Subcutaneous adipose tissue (tissue), 4 donors: Measurements from ENCODE around the gene FBF1. TPM values are rescaled to one million over a fixed set of nuclear protein-coding genes. Genes with fewer than 3 reads are reported as not detected.

Experiments
- CTCF ChIP-seq: fragments of 450-650 bp; IDR thresholded peaks from one replicate; pipeline ENCODE4 v1.5.1; 2016; ENCODE audit warnings: low read depth, mild to moderate bottlenecking, control low read depth, antibody characterized with exemption, moderate library complexity
- total RNA-seq, 4 donors: library from RNA; depleted of rRNA; stranded (reverse); fragments of >200 nt; gene quantifications; one replicate each; pipeline ENCODE4 v1.1.0, GENCODE V29; 2016

The FBF1 gene
- total RNA-seq, 4 donors from 2014 or later: 3.1 to 8.8 (median 6.7) TPM

- no peak for TF ChIP-seq CTCF
Measured at GRCh38 chr17:75896415-75897159, 44.3 kb downstream of the FBF1 start, which contains the start of gene TRIM65. TSS of gene TRIM65 (minus strand) at chr17:75896951. CDS start at chr17:75896937, 14 bp downstream.

DNA sequence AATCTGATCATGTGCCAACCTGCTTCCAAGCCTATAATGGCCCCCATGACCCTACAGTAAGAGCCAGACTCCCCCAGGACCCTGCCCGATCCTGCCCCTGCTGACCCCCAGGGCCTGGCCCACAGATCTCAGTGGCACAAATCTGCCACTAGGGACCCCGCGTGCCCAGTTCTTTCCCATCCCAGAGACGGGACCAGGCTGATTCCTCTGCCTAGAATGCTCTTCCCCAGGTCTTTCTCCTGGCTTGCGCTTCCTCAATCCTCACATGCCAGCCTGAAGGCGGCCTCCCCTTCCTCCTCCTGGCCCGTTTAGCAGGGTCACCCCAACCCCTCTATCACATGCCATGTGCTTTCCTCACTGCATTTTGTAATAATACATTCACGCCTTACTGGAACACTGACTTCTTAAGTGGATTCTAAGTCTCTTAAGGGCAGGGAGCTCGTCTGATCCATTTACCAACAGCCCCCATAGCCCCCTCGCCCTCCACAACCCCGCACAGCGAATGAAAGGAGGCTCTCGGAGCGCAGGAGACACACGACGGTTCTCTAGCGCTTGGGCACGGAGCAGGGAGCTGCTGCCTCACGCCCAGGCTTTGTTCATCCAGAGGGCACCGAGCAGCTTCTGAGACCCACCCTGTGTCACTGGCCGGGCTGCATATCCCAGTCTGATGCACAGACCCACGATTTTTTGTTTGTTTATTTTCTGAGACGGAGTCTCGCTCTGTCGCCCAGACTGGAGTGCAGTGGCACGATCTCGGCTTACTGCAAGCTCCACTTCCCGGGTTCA lies 45.3 kb downstream of the FBF1 start:
- no peak for TF ChIP-seq CTCF

DNA sequence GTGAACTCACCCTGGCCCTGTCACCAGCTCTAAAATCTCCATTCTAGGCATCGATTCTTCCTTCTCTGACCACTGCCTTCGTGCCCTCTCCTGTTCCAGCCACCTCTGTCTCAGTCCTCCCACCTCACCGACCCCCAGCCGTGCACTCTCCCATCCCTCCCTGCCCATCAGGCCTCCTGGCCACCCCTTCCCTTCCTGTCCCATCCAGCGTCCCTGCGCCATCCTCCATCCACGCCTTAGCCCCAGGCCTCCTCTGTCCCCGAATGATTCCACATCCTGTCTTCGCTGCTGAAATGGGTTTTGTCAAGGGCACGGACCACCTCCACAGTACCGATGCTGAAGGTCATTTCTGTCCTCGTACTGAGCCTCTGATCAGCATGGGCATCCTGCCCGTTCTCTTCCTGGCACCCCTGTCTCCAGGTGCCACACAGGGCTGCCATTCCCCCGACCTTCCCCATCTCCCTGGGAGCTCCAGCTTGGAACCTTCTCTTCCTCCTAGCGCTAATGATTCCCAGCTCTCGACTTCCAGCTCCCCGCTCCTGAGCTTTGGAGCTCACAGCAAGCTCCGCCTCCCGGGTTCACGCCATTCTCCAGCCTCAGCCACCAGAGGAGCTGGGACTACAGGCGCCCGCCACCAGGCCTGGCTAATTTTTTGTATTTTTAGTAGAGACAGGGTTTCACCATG lies 46.7 kb downstream of the FBF1 start:
- no peak for TF ChIP-seq CTCF

DNA sequence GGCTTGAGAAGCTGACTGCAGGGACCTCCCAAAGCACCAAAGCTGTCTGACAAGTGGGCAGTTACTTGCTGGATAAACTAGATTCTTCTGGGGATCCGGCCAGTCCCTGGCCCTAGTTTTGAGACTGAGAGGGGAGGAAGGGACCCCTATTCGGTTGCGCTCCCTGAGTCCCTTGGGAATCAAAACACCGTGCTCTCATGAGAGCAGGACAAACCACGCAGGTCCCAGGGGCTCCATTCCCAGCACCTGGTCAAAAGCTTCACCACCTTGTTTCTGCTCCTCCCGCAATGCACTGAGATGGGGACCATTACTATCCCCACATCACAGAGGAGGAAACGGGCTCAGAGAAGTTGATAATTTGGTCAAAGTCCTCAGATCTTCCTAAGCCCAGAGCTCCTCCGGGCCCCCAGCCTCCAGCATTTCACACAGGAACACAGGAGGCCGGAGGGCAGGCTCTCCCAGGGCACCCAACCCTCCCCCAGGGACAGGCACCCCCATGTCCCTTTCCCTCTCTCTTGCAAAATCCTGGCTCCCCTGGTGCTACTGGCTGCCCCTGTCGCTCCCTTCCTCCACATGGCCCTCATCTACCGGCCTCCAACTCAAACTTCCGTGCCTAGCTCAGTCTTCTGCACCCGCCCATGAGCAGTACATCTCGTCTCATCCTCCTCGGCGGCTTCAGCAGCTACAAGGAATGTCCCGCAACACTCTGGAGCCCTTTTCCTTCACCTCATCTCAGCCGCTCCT lies 47.4 kb downstream of the FBF1 start:
- no peak for TF ChIP-seq CTCF

DNA sequence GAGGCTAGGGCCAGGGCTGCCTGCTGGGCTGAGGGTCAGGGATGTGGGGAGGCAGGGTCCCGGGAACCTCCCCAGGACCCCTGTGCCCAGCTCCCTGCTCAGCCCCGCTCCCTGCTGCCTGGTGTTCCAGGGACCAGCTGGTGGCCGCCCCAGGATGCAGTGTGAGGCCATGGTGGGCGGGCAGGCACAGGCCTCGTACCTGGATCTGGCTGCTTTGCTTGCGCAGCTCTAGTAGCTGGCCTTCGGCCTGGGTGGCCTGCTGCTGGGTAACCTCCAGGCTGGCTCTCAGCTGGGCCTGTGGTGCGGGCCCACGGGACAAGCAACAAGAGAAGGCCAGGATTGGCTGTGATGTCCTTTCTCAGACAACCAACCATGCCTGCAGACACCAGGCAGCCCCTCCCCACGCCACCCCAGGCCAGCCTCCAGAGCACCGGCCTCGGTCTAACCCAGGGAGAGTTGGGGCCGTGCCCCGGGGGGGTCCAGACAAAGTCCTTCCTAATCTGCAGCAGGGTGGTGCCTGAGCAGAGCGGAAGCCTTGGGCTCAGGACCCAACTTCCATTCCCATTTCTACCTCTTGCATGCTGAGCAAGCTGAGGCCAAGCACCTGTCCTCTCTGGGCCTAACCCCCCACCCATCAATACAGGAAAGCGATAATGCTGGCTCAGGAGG lies 48.2 kb downstream of the FBF1 start:
- TF ChIP-seq CTCF: no peak

- no peak for TF ChIP-seq CTCF
Measured at GRCh38 chr17:75891605-75892555, 49.0 kb downstream of the FBF1 start.
